Retinal pigment epithelial cell (primary cell): ENCODE data around the gene MFN2.

Experiments
- DNase-seq: peaks from one replicate; pipeline ENCODE4 v3.0.0-alpha.2; 2010; ENCODE audit warnings: low read depth
- H3K4me3 ChIP-seq: 2 replicates; pipeline ENCODE4 v1.5.1; 2011; ENCODE audit warnings: mild to moderate bottlenecking, low read length, control low read depth, moderate library complexity
- CTCF ChIP-seq: conservative IDR thresholded peaks from 2 replicates; pipeline ENCODE4 v1.5.1; 2011; ENCODE audit warnings: low read depth, low read length, control low read depth, inconsistent platforms

The MFN2 gene

GRCh38 chr1:11952455-11953109 lies 27.7 kb upstream of the MFN2 start:
- no peak for DNase-seq
- no peak for TF ChIP-seq CTCF
- H3K4me3 ChIP-seq = no peak overlapping the region

- no peak overlapping the region for H3K4me3 ChIP-seq
- no peak for TF ChIP-seq CTCF
- DNase-seq = no peak
Measured at GRCh38 chr1:11955221-11955620, 25.0 kb upstream of the MFN2 start.

DNA sequence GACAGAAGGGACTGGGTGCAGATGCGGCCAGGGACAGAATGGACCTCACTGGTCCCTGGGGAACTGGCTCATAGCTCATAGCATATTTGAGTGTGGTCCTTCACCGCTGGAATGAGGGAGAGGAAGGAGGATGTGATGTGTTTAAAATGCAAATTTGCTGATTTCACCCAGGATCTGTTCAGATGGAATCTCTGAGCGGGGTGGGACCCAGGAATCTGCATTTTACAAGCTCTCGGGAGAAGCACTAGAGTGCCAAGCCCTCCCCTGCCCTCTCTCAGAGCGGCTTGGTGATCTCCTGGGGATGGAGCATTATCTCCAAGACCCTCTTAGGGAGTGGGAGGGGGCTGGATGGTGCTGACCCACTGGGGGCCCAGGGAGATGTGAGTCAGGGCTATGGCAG lies 22.8 kb upstream of the MFN2 start:
- no peak for TF ChIP-seq CTCF
- no peak overlapping the region for H3K4me3 ChIP-seq
- DNase-seq = no peak

DNA sequence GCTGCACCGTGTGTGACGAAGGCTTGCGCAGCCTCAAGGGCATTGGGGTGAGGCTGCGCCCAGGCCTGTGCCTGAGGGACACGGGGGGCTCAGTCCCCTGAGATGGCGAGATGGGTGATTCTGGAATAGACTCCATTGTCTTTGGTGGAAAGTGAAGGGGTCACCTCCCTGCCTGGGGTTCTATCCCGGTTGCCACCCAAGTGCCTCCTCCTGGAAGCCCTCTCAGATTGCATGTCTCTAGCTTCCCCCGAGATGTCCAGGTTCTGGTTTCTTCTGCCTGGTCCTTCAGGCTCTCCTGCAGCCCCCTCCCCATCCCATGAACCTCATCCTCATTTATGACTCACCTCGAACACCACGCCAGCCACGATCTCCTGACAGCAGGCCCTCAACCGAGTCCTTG lies 22.3 kb upstream of the MFN2 start:
- no peak for DNase-seq
- no peak for TF ChIP-seq CTCF
- H3K4me3 ChIP-seq = no peak overlapping the region

DNA sequence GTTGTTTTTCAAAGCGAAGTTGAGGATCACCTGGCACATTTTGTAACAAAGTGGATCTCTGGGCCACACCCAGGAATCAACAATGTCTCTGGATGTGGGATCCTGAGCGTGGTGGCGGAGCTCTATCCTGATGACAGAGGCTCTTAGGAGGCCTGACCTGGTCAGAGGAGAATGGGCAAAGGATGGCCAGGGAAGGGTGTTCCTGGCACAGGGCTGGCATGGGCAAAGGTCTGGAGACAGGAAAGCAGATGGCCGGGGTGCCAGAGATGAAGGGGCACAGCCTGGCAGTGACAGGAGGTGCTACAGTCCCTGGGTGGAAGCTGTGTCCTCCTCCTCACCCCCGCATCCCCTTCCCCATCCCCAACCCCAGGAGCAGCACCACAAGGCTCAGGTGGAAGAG lies 20.0 kb upstream of the MFN2 start:
- no peak for TF ChIP-seq CTCF
- H3K4me3 ChIP-seq = no peak overlapping the region
- no peak for DNase-seq

DNA sequence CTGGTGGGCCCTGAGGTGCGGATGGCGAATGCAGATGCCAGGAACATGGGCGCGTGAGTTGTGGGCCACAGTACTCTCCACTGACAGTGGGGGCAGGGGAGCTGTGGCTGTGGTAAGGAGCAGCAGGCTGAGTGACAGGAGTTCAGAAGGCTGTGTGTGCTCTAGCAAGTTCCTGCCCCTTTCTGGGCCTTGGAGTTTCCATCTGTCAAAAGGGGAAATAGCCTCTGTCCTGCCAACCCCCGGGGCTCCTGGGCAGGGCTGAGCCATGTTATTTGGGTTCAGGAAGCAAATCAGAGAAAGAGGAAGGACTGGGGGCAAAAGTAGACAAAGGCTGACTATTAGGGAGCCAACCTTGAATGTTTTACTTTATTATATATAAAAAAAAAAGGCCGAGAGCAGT lies 19.5 kb upstream of the MFN2 start:
- no peak overlapping the region for H3K4me3 ChIP-seq
- TF ChIP-seq CTCF = no peak
- DNase-seq = no peak

DNA sequence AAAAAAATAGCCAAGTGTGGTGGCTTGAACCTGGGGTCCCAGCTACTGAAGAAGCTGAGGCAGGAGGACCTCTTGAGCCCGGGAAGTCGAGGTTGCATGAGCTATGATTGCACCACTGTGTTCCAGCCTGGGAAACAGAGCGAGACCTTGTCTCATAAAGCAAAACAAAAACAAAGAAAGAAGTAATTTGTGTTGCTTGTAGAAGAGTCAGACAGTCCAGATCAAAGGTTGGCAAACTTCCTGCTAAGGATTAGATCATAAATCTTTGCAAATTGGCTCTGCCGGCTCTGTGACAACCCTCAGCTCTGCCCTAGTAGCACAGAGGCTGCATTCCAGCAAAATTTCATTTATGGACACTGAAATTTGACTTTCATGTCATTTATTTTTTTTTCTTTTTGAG lies 19.0 kb upstream of the MFN2 start:
- TF ChIP-seq CTCF = no peak
- peak; percentile 40 for DNase-seq
- no peak overlapping the region for H3K4me3 ChIP-seq
